Inflammatory macrophage treated with lipopolysaccharide for 4 hours (primary cell): Measurements from ENCODE around the gene PRKCQ.

ENCODE experiments used
- DNase-seq: peaks from one replicate; pipeline ENCODE4 v3.0.0-alpha.2; 2020

PRKCQ gene

DNA sequence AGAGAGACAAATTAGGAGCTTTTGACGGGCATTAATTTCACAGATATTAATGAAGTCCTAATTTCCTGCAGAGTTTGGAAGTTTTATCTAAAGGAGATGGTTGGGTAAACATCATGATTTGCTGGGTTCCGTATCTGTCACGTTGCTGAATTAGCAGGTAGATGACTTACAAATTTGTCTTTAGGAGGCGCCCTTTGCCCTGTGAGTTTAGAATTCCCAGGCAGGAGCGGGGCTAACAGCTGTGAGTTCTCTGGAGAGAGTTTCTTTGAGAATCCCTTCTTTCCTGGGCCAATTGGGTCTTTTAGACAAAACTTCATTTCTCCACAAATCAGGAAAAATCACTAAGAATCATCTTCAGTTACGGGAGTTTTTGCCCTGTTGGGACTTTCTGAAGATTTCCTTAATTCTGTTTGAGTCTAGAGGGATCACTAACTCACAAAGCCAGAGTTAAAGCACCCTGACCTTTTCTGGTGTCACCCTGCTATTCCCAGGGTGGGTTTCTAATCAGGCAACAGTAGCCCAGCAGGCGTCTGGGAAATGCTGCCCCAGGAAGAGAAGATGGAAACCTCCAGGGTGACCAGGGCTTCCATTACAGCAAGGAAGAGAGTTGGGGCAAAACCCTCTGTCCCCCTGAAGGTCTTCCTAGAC is 63.7 kb downstream of the PRKCQ start:
- DNase-seq, result no peak

DNA sequence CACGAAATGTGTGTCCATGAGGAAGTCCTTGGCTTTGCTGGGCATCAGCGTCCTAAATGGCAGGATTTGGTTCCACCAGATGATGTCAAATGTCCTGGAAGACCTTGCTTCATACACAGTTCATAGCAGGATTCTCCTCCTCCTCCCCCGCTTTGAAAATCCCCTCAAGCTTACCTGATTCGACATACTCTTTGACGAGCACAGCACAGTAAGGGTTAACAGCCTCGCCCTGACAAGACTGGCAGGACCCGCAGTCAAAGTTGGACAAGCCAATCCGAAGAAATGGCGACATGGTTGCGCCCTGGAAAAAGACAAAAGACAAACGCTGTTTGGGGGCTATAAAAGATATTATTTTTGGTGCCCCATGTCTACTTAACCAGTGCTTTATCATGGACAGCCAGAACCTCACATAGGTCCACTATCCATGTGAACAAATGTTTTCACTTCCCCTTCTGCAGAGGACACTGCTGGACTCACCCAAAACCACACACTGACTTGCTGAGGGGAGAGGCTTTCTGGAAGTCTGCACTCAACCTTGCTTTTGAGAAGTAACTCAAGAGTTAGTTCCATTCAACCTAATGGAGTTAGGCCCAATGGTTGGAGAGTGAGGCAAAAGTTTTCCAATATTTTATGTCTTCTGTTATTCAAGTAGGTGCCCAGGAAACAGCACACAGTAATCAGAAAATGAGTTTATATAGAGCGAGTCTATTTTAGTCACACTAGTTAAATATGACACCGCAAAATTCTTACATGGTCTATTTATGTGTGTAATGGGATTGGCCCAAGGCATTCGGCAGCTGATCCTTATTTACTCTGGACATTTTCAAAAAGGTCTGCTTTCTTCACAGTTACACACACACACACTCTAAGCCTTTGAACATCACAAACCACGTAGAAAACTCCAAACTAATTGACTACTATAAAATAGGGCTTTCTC is 65.0 kb downstream of the PRKCQ start:
- peak; percentile 61 for DNase-seq

DNA sequence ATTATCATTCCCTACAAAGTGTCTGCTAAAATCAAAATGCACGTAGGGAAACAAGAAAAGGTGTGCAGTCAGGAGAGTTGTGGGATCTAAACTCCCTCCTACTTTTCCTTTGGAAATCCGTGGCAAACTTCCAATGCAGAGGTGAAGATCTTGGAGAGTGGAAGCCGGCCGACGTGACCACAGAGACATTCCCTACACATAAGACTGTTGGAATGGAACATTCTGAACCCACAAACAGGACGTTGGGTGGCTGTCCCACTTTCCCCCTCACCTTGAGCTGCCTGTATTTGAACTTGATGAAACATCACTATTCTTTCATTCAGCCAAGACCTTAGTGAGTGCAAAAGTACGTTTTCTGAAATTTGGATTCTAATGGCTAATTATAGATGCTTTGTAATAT is 65.9 kb downstream of the PRKCQ start:
- no peak for DNase-seq

DNA sequence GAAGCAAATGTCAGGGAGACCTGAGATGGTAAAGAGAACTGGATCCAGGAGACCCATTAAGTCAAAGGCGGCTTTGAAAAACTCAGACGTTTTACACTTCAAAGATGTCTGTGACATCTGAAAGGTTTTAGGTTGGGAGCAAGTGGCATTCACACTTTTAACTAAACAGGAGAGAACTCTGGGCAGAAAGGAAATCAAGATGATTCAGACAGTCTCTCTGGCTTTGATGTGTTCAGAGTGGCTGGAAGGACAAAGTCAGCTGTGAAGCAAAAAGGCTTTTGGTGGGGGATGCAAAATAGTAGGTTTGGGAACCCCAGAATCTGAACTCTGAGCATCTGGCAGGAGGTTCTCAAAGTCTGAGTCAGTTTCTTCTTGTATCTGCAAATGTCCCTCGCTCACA is 66.6 kb downstream of the PRKCQ start:
- no peak for DNase-seq

DNA sequence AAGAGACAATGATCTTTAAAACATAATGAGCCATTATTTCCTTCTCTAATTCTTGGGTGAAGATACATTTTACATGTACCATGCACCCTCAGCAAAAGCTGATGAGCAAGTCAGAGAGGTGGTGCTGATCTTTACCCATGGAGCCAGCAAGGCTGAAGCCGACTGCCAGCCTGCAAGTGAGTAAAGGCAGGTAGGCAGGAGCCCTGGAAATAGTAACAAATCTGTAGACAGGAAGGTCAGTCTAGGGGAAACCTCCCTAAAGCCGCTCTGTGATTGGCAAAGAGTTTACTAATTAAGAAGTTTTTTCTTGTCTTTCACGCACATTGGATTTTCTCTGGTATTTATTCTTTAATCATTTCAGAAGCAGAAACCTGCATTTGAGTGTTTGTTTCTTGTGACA is 67.9 kb downstream of the PRKCQ start:
- no peak for DNase-seq

DNA sequence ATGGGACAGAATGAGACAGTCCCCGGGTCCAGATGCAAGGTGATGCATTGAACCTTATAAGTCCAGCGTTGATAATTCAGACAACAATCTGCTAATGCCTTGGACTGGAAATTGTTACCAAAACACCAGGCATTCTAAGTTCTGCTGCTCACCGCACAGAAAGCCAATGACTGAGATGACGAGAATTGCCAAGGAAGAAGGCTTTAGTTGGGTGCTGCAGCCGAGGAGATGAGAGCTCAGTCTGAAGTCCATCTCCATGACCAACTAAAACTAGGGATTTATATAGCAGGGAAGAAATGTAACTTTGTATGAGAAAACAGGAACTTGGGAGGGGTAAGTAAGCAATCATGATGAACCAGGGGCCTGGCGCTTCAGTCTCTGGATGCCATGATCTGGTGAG is 68.7 kb downstream of the PRKCQ start:
- DNase-seq, result no peak

DNA sequence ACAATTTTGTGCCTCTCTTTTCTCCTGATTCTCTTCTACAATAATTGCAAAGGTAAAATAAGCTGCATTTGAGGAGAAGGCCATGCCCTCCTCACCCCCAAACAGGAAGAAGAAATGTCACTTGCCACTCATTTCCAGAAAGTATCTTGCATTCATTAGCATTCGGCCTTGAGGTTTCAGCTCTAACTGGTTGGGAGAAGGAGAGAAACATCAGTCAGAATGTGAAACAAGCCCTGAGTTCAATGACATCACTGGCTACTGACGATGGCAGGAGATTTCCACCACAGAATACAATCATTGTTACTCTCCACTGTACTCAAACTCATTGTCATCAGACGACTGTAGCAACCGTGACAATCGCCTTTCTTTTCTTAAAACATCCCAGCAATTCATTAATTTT is 72.8 kb downstream of the PRKCQ start:
- DNase-seq, result no peak

DNA sequence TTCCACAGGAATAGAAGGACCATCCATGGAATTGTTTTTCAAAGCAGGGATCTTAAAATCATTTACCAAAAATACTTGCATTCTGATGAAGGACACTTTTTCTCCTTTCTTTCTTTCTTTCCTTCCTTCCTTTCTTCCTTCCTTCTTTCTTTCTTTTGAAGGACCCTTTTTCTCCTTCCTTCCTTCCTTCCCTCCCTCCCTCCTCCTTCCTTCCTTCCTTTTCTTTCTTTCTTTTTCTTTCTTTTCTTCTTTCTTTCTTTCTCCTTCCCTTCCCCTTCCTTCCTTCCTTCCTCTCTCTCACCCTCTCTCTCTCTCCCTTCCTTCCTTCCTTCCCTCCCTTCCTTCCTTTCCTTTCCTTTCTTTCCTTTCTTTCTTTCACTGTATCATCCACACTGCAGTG is 74.8 kb downstream of the PRKCQ start:
- no peak for DNase-seq

DNA sequence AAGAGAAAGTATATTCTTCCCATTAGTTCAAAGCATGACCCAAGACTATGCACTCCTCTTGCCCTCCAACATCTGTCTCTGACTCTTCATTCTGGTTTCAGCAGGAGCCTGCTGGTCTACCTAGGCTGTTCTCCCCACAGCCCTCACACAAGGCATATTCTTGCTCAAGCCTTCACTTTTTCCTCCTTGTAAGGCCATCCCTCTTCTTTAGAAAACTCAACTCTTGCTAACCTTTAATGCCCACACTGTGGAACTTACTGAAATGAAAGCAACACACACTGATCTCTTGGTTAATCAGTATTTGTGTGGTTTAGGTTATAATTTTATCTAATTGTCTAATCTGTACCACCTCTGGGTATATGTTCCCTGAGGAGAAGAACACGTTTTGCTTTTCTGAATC is 75.8 kb downstream of the PRKCQ start:
- no peak for DNase-seq

DNA sequence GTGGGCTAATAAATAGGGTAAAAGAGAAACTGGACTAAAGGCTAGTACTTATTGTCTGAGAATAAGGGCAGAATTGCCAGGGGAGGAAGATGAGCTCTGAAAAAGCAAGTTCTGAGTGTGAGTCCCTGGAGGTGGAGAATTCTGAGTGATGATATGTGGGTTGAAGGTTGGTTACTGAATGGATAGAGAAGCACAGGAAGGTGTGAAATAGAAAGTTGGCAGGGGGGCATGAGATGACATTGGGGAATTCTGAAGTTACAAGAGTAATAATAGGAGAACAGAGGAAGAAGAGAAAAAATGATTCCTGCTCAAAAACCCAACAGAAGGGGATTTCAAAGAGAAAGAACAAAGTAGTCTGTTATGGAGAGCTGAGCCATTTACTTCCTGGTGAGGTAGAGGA is 76.9 kb downstream of the PRKCQ start:
- no peak for DNase-seq

DNA sequence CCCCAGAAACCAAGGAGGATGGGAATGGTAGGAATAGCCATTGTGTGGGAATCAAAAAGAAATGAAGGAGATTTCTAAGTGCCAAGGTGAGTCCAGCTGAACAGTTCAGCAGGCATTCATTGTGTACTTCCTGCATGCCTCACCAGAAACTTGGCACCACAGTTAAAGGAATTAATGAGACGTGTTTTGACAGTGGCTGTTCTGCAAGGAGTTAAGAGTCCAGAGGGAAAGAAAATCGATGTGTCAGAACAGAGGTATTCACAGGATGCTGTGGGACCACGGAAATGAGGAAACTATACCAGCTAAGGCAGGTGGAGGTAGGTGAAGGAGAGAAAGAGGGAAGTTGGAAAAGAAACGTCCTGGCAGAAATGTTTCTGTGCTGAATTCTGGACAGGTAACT is 78.1 kb downstream of the PRKCQ start:
- no peak for DNase-seq

DNA sequence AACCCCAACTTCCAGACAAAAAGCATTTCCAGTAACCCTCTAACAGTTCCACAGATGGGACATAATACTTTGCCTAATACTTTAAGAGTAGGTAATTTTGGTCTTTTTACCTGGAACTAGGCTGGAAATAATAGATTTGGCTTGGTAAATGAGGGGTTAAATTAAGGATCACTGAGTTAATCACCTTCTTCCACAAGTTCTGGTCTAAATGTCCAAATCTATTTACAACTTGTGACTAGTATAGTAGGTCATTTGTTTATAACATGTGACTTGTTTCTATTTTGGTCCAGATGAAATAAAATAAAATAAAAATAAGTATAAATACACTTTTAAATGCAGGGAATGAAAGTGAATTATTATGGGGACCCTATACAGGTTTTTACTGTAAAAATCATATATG is 80.1 kb downstream of the PRKCQ start:
- no peak for DNase-seq

DNA sequence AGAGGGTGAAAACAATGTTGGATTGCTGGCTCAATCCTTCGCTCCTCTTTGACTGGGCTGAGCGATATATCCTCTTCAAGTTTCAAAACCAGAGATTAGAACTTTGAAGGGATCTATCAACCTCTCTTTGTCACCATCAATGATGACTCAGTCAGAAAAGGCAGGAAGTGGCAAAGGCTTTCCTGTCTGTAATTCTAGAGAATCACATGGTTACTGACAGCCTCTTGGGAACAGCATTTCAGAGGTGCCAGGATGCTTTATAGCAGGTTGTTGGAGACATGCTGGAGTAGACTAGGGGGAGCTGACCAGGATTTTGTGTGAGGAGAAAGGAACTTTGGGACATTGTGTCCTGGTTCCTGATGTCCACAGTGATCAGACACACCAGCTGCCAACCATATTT is 81.3 kb downstream of the PRKCQ start:
- peak; percentile 66 for DNase-seq

DNA sequence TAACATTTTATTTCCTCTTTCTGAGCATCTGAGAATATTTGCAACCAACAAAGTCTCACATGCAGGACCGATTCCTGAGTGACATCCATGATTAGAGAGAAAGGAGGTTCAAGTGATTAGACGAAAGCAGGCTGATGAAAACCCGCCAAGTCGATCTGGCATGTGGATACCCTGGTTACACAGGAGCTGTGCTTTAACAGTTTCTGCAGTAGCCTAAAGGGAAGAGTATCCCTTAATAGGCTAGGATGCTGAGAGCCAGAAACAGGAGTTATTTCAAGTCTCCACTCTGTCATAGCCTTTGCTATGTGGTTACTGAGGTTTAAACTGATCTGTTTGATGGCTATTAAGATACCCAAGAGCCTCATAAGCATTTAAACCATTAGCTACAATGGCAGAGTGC is 82.5 kb downstream of the PRKCQ start:
- no peak for DNase-seq

DNA sequence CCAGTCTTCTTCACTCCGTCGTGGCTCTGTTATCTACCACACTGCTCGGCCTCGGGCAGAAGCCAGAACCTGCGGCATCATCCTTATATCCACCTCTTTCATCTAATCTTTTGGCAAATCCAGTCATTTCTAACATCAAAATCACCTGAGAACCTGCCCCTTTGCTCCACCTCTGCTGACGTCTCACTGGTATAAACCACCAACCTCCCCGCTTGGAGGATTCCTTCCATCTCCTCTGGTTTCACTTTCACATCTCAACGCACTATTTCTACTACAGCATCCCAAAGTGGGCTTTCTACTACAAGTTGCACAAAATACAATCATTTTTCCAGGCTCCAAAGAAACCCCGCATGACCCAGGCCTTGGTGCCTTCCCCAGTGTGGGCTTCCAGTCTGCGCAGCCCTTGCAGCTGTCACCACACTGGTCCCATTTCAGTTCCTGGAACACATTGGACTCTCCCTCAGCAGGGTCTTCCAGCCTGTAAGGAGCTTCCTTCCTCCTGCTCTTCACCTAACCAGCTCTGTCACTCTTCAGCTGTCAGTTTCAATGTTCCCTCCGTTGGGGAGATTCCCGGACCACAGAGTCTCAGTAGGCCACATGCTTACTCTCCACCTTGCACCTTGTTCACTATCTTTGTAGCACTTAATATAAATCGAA is 85.0 kb downstream of the PRKCQ start:
- peak; percentile 18 for DNase-seq

DNA sequence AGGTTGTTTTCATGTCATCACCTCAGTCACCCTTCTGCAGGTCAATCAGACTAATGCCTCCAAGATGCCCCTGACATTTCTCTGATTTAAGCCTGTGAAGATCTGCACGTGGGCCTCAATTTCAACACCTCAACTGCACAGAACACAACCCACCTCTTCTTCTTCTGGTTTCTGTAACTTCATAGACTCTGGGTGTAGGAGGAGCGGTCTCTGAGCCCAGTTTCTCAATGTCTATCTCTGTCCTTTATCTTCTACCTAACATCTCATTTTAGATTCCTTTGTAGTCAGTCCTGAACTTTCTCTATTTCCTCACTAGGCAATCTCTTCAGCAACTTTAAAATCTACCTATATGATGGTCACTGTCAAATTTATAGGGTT is 85.6 kb downstream of the PRKCQ start:
- no peak for DNase-seq

DNA sequence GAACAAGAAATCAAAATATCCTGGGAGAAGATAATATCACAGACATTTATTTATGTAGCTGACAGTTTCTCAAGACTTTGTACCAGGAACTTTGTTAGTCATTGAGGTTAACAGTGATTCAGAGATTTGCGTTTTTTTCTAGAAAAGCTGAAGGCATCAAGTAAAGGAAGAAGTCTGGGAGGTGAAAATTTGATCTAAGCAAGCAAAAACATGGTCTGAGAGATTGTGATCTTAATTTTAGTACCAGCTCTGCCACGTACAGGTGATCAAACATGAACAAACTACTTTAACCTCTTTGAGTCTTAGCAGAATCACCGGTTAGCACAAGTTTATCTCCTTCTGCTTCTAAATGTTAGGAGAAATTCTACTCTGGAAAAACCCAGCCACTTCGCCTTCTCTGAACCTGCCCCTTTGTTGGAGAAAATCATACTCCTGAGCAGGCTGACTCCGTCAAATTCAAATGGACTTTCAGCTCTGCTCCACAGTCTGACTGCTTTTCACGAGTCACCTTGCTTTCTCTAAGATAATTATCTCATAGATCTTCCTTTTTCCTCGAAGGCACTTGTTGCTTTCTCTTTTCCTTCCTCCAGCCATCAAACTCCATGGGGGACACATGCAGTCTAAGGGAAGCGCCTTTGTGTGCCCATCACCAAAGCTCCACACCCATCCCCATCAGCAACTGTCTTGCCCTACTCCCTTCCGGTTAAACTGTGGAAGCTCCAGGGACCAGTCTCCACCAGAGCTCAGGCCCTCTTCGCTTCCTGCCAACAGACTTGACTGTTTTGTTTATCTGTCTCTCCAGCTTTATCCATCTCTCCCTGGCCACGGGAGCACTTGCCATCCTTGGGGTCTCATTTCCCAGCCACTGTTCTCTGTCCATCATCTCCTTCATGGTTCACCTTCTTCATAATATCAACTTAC is 86.3 kb downstream of the PRKCQ start:
- peak; percentile 63 for DNase-seq

DNA sequence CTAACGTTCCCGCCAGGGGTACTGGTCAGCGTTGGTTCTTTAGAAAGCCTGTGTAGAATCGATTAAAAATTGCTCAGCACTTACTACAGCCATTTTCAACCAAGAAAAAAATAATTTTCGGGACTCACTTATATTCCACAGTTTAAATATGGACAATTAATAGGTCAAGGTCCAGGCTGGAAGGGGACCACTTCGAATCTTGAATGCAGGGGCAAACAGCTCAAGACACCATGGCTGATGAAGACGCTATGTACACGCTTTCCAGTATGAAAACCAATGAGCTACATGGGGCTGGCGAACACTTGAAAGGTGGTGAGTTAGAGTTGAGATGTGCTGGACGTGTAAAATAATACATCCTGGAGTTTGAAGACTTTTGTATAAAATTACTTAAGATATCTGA is 87.2 kb downstream of the PRKCQ start:
- DNase-seq, result no peak

DNA sequence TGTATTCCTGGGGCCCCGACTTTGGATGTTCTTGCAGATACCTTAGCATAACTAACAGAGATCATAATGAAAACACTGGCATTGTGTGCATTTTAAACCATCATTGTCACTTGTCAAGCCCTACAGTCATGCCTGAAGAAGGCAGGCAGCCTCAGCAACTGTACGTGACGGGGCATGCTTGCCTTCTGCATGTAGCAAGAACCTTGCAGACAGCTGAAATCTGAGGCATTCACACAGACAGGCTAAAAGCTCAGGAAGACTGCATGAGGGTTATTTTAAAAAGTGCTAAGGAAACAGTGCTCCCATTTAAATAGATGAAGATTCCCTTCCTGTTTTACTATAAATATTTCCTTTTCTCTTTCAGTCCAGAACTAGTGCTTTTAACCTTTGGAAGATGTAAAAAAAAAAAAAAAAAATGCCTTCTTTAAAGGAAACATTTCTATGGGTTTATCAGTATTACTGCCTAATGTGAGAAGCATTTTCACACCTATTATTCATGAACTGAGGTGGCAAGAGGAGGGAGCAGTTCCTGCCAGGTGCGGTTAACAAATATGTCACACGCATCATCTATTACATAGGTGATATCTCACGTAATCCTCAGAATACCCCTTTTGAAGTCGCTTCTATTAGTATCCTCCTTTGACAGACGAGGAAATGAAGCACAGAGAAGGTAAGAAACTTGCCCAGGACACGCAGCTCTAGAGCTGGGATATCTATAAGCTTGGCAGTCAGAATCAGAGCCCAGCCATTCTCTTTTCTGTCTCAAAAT is 88.1 kb downstream of the PRKCQ start:
- DNase-seq, result no peak

DNA sequence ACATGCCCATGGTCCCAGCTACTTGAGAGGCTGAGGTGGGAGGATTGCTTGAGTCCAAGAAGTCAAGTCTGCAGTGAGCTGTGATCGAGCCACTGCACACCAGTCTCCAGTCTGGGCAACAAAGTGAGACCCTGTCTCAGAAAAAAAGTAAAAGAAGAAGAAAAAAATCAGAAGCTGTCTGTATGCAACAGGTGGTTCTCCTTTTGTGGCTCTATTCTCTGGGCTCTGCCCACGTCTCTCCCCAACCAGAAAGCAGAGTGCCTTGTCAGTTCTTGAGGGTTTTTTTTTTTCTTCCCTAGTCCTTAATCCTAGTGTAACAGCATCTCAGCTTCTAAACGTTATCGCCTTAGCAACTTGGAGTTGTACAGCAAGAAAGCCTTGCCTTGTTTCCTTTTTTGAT is 89.5 kb downstream of the PRKCQ start:
- DNase-seq, result peak; percentile 17

DNA sequence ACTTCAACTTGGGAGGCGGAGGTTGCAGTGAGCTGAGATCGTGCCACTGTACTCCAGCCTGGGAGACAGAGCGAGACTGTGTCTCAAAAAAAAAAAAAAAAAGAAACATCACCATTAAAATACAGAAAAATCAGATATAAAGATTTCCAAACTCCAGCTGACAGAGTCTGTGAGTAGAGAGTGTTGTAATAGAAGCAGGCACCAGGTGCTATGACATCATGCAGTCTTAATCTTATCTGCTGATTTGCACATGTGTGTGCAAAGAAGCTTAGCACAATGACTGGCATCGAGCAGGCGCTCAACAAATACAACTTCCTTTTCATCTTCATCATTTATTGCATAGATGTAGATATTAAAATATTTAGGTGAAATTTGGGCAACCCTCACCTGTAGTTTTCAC is 92.2 kb downstream of the PRKCQ start:
- DNase-seq, result no peak

DNA sequence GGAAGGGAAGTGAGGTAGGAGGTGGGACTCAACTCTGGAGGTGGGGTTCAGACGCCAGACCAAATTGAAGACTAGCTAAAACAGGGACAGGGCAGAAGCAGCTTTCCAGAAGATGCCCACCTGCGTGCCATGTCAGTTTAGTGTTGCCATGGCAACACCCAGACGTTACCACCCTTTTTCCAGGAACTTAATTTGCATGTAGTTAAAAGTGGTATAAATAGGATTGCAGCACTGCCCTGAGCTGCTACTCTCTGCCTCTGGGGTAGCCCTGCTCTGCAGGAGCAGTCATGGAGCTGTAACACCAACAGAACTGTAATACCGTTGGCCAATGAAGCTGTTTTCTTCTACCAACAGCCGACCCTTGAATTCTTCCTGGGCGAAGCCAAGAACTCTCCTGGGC is 93.8 kb downstream of the PRKCQ start:
- no peak for DNase-seq
